LoVo (cell line): ENCODE measurements around the gene UST.
"Not testable (repeated sequence)": the region's sequence is repeated elsewhere in the genome, so short reads cannot be mapped to it uniquely, and the experiment has no call there.

Experiments used
- DNase-seq: peaks from one replicate; pipeline ENCODE4 v3.0.0-alpha.2; 2016; ENCODE audit warnings: low spot score

Gene UST

DNA sequence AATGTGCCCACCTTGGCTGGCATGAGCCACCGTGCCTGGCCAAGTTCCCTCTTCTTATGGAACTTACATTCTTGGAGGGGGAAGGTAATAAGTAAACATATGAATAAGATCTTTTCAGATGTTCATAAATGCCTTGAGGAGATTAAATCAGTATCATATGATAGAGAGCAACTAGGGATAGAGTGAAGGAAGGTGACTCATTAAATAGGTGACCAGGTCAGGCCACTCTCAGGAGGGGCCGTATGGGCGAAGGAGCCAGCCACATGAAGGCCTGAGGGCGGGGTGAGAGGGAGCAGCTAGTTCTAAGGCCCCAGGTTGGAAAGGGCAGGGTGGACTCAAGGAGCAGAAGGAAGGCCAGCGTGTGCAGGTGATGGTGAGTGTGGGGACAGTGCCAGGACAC lies 91.1 kb downstream of the UST start:
- DNase-seq = no peak

DNA sequence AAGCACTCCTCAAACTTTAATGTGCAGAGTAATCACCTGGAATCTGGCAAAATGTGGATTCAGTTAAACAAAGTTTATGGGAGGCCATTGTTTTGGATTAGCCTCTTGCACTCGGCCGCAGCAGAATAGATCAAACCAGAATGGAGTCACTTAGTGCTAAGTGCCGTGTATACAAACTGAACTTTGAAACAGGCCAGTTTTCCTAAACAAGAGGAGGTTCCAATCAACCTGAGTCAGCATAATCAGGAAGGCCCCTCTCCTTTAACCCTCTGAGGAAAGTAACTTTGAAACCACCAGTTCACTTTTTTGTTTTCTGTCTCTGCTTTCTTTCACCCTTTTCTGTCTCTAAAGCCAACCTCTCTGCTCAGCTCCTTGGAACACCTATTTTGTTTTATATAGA lies 92.2 kb downstream of the UST start:
- no peak for DNase-seq

DNA sequence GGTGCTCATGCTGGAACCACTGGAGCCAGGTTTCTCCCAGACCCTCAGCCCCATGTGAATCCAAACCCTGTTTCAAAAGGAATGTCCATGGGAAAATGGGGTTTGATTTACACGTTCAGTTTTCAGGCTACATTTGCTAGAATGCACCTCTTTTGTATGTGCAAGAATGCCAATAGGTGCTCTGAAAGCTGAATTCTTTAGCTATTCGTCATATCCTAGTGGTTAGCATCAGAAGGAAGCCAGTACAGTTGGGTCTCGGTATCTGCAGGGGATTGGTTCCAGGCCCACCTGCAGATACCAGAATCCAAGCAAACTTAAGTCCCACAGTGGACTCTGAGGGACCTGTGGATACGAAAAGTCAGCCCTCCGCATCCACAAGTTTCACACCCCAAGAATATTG lies 93.4 kb downstream of the UST start:
- no peak for DNase-seq

DNA sequence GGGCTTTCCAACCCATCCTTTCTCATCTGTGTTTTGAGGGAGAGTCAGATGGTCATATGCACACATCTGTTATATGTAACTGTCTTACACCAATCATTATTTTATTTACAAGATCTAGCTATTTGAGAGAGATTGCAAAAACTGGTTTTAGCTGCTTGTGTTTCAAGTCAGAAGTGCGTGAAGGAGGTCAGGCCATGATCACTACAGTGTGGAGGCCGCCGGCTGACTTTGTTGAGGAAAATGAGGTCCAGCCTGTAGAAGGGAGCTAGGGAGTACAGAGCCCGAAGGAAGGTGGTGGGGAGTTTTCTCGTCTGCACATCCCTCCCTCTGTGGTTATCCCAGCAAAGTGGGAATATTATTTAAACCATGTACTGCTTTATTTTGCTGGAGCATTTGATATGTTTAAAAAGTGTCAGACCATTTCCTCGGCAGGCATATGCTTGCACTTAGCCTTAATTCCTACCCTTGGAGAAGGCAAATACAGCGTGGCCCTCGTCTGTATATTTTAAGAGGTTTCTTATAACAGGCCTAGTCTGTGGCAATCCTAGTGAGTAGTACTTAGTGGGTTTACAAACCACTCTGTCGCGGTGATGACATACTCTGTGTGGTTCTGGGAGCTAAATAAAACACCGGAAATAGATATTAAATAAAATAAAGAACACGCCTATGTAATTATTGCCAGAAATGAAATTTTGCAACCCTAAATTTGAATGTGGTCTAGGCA lies 95.6 kb downstream of the UST start:
- DNase-seq = no peak

DNA sequence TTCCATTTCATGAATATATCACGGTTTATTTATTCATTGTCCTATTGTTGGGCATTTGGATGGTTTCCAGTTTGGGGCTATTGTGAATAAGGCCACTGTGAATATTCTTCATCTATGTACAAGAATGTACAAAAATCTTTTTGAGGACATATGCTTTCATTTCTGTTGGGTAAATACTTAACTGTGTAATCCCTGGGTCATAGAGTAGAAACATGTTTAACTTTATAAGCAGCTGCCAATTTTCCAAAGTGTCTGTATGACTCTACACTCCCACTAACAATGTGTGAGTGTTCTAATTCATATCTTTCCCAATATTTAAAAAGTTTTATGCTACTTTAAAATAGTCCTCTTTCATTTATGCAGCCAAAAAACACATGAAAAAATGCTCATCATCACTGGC lies 98.6 kb downstream of the UST start:
- DNase-seq = no peak

DNA sequence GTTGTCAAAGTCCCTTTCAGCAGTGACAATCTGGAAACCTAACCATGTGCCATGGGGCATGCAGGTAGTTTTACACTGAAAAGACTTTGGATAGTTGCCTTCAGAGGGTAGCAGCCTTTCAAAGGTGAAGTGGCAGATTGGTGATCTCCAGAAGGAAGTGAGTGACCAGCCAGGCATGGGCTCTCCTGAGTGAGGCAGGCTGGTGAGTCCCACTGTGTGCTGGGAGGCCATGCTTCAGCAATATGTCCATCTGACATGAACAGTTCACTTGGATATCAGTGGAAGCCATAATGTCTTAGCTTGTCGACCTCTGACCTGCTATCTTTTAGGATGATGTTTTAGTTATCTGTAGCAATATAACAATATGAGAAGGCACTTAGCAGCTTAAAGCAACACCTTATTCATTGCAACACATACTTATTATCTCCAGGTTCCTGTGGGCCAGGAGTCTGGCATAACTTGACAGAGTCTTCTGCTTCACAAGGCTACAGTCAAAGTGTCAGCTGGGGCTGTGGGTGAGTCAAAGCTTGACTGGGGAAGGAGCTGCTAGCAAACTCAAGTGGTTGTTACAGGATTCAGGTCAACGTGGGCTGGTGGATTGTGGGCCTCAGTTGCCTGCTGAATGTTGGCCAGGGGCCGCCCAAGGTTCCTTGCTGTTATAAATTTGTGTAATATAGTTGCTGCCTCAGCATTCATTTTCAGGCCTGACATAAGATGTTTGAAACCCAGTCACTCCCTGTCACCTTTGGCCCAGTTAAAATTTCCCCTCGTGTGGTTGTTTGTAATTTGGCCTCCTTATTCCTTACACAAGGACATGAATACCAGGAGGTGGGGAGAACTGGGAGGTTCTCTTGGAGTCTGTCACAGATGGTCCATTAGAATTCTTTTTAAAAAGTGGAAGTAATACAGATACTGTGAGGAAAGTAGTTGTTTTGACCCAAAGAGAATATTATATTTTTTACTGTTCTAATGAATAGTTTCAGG lies 100.2 kb downstream of the UST start:
- DNase-seq = no peak

DNA sequence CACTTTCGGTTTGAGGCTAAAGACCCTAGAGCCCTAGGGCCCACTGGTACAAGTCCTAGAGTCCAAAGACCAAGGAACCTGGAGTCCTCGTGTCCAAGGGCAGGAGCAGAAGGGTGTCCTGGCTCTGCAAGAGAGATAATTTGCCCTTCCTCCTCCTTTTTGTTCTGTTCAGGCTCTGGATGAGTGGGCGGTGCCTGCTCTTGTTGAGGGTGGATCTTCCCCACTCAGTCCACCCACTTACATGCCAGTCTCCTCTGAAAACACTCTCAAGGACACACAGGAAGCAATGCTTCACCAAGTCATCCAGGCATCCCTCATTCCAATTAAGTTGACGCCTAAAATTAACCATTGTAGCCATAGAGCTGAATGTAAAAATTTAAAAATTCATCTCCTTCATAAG lies 102.1 kb downstream of the UST start:
- no peak for DNase-seq

DNA sequence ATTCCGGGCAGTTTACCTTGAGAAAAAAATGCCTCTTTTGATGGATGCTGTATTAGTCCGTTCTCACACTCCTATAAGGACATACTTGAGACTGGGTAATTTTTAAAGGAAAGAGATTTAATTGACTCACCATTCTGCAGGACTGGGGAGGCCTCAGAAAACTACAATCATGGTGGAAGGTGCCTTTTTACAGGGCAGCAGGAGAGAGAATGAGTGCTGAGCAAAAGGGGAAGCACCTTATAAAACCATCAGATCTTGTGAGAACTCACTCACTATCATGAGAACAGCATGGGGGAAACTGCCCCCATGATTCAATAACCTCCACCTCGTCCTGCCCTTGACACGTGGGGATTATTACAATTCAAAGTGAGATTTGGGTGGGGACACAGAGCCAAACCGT lies 102.6 kb downstream of the UST start:
- not testable (repeated sequence) for DNase-seq

DNA sequence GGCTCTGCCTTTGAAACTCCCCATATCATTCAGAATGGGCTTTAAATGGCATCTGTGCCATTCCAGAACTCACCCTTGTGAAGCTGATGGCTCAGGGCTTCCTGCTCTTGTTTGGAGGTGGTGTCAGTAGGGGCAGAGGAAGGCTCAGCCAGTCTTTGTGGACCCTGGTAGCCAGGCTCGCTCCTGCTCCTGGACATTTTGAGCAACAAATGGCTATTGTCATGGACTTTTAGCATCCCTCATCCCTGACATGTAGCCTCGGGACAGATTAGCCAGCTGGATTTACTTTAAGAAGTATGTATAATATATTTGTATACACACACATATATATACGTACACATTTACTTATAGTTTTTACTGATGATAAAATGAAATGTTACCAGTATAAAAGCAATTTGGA lies 104.1 kb downstream of the UST start:
- DNase-seq = no peak

DNA sequence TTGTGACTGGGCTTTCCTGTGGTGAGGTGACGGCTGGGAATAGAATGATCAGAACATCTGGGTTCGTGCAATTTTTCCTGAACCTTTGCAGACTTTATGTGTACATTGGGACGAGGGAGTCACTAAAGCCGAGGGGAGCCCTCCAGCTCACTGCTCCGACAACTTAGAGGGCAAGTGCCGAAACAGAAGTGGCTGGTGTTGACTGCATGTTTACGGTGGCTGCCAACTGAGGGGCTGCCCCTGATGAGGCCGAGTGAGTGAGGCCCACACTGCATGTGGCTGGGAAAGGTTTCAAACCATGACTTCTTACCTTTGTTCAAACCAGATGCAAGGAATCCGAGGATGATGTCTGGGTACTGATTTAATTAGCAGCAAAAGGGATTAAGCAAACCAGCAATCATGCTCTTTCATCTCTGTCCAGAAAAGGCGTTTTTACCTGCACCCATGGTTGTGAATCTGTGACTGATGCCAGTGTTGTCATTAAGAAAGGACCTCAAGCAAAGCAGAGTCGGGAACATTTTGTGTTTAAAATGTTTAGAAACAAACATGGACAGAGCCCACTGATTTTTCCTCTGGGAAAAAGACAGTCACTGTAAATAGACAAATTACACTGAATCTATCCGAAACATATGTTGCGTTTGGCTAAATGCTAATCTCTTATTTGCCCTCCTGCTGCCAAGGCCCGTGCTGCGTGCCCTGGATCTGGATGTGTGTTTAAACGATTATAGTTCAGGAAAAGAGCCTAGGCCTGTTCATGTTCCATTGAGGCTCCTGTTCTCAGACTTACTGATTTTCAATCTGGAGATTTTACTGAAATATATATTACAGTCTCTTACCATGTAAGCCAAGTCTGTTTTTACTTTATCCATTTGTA lies 105.1 kb downstream of the UST start:
- DNase-seq = no peak

DNA sequence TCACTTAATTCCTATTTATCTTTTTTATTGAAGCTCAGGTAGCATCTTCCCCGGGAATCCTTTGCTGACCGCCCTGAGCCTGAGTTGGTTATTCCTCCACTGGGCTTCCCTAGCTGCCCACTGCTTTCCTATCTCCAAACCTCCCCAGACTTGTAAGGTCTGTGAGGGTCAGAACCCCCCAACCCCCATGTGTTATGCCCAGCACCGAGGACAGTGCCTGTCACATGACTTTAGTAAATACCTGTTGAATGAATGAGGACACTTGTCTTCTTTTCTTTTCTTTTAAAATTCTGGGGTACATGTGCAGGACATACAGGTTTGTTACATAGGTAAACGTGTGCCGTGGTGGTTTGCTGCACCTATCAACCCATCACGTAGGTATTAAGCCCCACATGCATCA lies 105.9 kb downstream of the UST start:
- no peak for DNase-seq

DNA sequence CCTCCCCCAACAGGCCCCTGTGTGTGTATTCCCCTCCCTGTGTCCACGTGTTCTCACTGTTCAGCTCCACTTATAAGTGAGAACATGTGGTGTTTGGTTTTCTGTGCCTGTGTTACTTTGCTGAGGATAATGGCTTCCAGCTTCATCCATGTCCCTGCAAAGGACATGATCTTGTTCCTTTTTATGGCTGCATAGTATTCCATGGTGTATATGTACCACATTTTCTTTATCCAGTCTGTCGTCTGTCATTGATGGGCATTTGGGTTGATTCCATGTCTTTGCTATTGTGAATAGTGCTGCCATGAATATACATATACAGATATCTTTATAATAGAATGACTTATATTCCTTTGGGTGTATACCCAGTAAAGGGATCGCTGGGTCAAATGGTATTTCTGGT lies 106.3 kb downstream of the UST start:
- not testable (repeated sequence) for DNase-seq

DNA sequence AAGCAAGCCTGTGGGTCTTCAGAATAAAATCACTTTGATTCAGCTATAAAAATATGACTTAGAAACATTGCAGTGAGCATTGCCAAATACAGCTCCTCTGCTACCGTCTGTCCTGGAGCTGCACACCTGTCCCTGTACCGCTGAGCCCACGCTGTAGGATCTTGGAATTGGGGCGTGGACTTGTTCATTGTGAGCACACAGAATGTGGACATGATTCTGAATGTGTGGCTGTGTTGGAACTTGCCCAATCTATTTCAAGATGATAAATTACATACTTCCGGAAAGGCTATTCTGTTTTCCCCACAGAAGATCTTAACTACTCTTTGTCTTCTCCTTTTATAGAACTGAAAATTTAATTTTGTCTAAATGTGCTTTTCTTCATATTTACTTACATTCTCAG lies 107.3 kb downstream of the UST start:
- DNase-seq = no peak

DNA sequence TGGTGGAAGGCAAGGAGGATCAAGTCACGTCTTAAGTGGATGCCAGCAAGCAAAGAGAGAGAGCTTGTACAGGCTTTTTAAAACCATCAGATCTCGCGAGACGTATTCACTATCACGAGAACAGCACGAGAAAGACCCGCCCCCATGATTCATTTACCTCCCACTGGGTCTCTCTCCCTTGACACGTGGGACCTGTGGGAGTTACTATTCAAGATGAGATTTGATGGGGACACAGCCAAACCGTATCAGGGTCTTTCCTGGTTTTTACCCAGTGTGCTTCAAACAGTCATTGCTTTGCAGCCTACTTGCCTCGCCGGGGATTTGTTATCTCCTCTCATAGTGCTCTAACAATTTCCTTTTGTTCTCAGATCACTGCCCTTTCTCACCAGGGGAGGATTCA lies 108.2 kb downstream of the UST start:
- no peak for DNase-seq

DNA sequence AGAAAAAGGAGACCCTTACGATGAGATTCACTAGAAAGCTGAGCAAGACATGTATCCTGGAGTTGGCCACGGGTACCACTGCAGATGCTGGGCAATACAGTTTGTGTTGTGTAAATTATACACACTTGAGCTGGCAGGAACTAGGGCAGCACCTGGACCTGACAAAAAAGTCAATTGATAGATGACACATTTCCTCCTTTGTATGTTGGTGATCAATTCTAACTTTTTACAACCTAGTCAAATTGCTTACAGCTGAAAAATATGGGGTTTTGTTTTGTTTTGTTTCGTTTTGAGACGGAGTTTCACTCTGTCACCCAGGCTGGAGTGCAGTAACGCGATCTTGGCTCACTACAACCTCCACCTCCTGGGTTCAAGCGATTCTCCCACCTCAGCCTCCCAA lies 108.9 kb downstream of the UST start:
- no peak for DNase-seq

DNA sequence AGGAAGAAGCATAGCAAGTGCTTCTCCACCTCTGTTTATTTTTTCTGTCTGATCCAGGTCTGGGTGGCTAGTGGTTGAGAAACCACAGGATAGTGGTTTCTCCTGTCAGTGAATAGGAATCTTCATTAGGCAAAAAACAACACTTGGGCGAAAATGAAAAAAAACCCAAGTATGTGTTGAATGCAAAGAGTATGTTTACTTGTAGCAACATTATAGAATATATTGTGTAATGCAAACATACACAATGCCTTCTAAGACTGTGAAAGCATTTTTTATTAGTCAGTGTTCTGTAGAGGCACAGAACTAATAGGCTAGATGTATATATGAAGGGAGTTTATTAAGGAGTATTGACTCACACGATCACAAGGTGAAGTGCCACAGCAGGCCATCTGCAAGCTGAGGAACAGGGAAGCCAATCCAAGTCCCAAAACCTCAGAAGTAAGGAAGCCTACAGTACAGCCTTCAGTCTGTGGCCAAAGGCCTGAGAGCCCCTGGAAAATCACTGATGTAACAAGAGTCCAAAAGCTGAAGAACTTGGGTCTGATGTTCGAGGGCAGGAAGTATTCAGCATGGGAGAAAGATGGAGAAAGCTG lies 111.1 kb downstream of the UST start:
- DNase-seq = no peak

DNA sequence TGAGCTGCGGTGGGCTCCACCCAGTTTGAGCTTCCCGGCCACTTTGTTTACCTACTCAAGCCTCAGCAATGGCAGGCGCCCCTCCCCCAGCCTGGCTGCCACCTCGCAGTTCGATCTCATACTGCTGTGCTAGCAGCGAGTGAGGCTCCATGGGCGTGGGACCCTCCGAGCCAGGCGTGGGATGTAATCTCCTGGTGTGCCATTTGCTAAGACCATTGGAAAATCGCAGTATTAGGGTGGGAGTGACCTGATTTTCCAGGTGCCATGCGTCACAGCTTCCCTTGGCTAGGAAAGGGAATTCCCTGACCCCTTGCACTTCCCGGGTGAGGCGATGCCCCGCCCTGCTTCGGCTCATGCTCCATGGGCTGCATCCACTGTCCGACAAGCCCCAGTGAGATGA lies 117.3 kb downstream of the UST start:
- not testable (repeated sequence) for DNase-seq

DNA sequence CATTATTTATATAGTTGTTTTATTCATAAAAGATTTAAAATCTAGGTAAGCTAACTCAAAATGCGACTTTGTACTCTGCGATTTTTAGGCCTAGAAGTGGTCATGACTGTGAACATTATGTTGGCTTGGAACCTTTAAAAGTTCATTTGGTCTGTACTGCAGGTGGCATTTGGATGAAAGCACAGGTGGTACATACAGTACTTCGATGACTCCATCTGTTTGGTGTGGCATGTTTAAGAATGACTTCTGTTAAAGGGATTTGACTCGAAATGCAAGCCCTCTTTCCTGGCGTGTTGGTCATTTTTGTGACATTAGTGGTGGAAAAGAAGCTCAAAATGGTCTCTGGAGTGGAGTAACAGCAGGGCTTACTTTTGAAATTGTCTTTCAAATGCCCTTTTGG lies 118.1 kb downstream of the UST start:
- no peak for DNase-seq

DNA sequence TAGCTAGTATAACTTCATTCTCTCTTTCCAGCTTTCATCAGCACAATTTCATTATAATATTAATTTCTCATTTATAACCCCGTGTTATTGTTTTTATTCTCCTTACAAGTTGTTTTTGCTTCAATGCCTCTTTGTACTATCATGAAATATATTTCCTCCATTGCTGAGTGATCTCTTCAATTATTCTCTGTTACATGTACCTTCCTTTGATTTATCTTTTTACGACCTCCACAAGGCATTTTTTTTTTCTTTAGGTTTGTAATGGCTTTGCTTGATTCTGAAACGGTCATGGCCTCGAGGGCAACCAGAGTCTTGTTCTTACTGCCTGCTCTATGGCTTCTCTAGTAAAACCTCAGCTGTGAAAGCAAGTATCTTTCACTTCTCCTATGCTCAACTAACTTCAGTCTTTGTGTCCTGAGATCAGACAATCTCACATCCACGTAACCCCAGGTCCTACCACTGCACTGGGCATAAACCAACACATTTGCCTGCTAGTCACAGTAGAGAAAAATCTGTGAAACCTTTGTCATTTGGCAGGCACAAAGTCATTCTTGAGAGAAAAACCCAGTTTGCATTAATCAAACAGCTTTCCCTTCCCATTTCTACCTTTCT lies 119.9 kb downstream of the UST start:
- no peak for DNase-seq

DNA sequence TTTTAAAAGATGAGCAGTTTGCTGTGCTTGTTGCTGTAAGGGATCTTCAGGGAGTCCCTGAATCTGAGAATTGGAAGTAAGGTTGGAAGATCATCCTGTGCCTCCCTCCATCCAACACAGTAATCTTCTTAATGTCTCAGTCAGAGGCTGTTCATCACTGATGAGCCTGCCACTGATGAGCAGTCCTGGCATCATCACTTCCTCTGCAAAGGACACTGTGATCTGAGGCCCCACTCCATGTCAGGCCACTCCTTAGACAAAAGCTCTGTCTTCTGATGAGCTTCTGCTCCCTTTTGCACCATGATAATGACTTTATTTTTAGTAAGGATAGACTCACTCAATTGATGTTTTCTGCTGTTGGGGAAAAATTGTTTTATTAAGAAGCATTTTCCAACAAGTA lies 121.0 kb downstream of the UST start:
- no peak for DNase-seq

DNA sequence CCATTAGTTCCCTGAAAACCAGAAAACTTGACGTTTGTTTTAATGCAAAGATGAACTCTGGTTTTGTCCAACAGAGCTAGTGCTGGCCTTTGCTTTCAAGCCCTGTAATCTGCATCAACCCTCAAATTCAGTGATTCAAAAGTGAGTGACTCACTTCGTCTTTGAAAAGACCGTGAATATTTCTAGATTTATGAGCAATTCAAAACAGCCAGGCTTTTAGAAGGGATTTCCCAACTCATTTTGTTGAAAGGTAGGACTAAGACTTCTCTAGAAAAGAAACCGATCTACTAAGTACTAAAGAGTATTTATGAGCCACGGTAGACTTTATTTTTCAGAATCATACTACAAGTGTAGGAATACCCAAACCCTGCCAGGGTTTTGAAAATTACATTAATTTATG lies 121.5 kb downstream of the UST start:
- no peak for DNase-seq

DNA sequence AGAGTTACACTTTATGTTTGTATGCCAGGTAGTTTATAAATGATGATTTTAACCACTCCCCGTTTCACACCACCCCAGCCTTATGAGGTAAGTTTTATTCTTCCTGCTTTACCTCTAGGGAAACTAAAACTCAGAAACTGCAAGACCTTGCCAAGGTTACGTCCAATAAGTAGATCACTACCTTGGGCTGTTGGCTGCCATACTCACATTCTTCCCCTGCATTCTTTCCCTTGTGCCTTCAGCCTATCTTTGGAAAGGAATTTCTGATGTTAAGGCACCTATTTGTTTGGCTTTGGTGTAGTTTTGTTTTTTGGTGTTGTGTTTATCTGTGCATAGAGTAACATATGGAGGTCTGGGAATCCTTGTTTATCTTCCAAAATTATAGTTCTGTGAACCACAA lies 122.1 kb downstream of the UST start:
- DNase-seq = no peak
